WTC11 (cell line): ENCODE measurements around the gene PGF. TPM values are rescaled to one million over a fixed set of nuclear protein-coding genes. Genes with fewer than 3 reads are reported as not detected.

Source experiments
- ATAC-seq: fragments of 200-7000 bp; cut with Tn5 transposase; 2 replicates; pipeline ENCODE4 v1.10.0; 2021; ENCODE audit warnings: mild to moderate bottlenecking, moderate library complexity
- CTCF ChIA-PET: fragments of 300-600 bp; sonication (Branson Sonifier 250); formaldehyde crosslinking; loops from one replicate; lab custom pipeline; 2021; ENCODE audit warnings: antibody characterized with exemption; lab: Charles Lee
- POLR2A ChIA-PET: fragments of 350-600 bp; sonication (Branson Sonifier 250); formaldehyde crosslinking; loops from one replicate; lab custom pipeline; 2021; ENCODE audit warnings: antibody characterized with exemption; lab: Charles Lee
- DNase-seq: peaks from one replicate; pipeline ENCODE4 v3.0.0; 2021; ENCODE audit warnings: low spot score
- H3K27ac Mint-ChIP-seq: 2 replicates; pipeline ENCODE4 v1.8.0; 2021; ENCODE audit warnings: mixed read lengths
- H3K27me3 Mint-ChIP-seq: 2 replicates; pipeline ENCODE4 v1.8.0; 2021; ENCODE audit warnings: low read depth, mild to moderate bottlenecking, moderate library complexity, mixed read lengths
- H3K36me3 Mint-ChIP-seq: 2 replicates; pipeline ENCODE4 v1.8.0; 2021; ENCODE audit warnings: mixed read lengths
- H3K4me1 Mint-ChIP-seq: 2 replicates; pipeline ENCODE4 v1.8.0; 2022; ENCODE audit warnings: mixed read lengths
- H3K4me3 Mint-ChIP-seq: 2 replicates; pipeline ENCODE4 v1.8.0; 2021; ENCODE audit warnings: mild to moderate bottlenecking, moderate library complexity, mixed read lengths
- H3K9me3 Mint-ChIP-seq: 2 replicates; pipeline ENCODE4 v1.8.0; 2021; ENCODE audit warnings: mixed read lengths
- CBFB ChIP-seq: sonication (generic); formaldehyde crosslinking; IDR thresholded peaks from 2 replicates; pipeline ENCODE4 v1.8.1; 2022; ENCODE audit warnings: mild to moderate bottlenecking, low read depth, missing genetic modification reagents
- CTCF ChIP-seq: fragments of 200-600 bp; IDR thresholded peaks from 2 replicates; pipeline ENCODE4 v1.8.0; 2022; ENCODE audit warnings: antibody characterized with exemption
- E2F4 ChIP-seq: sonication (generic); formaldehyde crosslinking; IDR thresholded peaks from 2 replicates; pipeline ENCODE4 v1.8.1; 2022; ENCODE audit warnings: low read depth, mild to moderate bottlenecking, moderate library complexity, missing genetic modification reagents, borderline replicate concordance
- FOXP1 ChIP-seq: sonication (generic); formaldehyde crosslinking; IDR thresholded peaks from 2 replicates; pipeline ENCODE4 v1.8.0; 2022; ENCODE audit warnings: missing genetic modification reagents, mild to moderate bottlenecking, moderate library complexity, borderline replicate concordance
- GRHL2 ChIP-seq: fragments of 250-450 bp; sonication (Bioruptor Pico); IDR thresholded peaks from 2 replicates; pipeline ENCODE4 v1.8.0; 2022; ENCODE audit warnings: mild to moderate bottlenecking, moderate library complexity; ENCODE audit not compliant: insufficient replicate concordance, severe bottlenecking
- IRF1 ChIP-seq: sonication (generic); formaldehyde crosslinking; IDR thresholded peaks from 2 replicates; pipeline ENCODE4 v1.8.0; 2023; ENCODE audit warnings: missing genetic modification reagents
- JAZF1 ChIP-seq: fragments of 250-450 bp; sonication (Bioruptor Pico); IDR thresholded peaks from 2 replicates; pipeline ENCODE4 v1.9.0; 2021; ENCODE audit warnings: moderate library complexity, mild to moderate bottlenecking, inconsistent platforms
- MLX ChIP-seq: sonication (generic); formaldehyde crosslinking; IDR thresholded peaks from 2 replicates; pipeline ENCODE4 v1.8.1; 2023; ENCODE audit warnings: mild to moderate bottlenecking, missing genetic modification reagents, moderate library complexity
- MXD4 ChIP-seq: fragments of 250-450 bp; sonication (Bioruptor Pico); IDR thresholded peaks from 2 replicates; pipeline ENCODE4 v1.8.0; 2021; ENCODE audit warnings: mild to moderate bottlenecking, moderate library complexity, borderline replicate concordance
- STAT6 ChIP-seq: sonication (generic); formaldehyde crosslinking; conservative IDR thresholded peaks from 2 replicates; pipeline ENCODE4 v1.8.1; 2023; ENCODE audit warnings: mild to moderate bottlenecking, low read depth, missing genetic modification reagents, moderate library complexity
- TP53 ChIP-seq: sonication (generic); formaldehyde crosslinking; IDR thresholded peaks from 2 replicates; pipeline ENCODE4 v1.8.1; 2023; ENCODE audit warnings: mild to moderate bottlenecking, missing genetic modification reagents
- ZMAT4 ChIP-seq: fragments of 250-450 bp; sonication (Bioruptor Pico); IDR thresholded peaks from 2 replicates; pipeline ENCODE4 v1.9.0; 2021; ENCODE audit warnings: mild to moderate bottlenecking
- ZNF232 ChIP-seq: sonication (generic); formaldehyde crosslinking; IDR thresholded peaks from 2 replicates; pipeline ENCODE4 v1.8.0; 2022; ENCODE audit warnings: mild to moderate bottlenecking, missing genetic modification reagents
- ZNF281 ChIP-seq: sonication (generic); formaldehyde crosslinking; IDR thresholded peaks from 2 replicates; pipeline ENCODE4 v1.8.0; 2023; ENCODE audit warnings: mild to moderate bottlenecking, missing genetic modification reagents
- ZNF396 ChIP-seq: fragments of 250-450 bp; sonication (Bioruptor Pico); IDR thresholded peaks from 2 replicates; pipeline ENCODE4 v1.8.0; 2021; ENCODE audit warnings: mild to moderate bottlenecking, moderate library complexity, borderline replicate concordance
- ZNF512 ChIP-seq: sonication (generic); formaldehyde crosslinking; IDR thresholded peaks from 2 replicates; pipeline ENCODE4 v1.8.1; 2022; ENCODE audit warnings: missing genetic modification reagents, borderline replicate concordance
- ZNF532 ChIP-seq: fragments of 250-450 bp; sonication (Bioruptor Pico); IDR thresholded peaks from 2 replicates; pipeline ENCODE4 v1.9.0; 2021; ENCODE audit warnings: mild to moderate bottlenecking, borderline replicate concordance
- total RNA-seq: library from RNA; stranded (reverse); gene quantifications from 3 replicates; pipeline ENCODE4 v1.2.3, GENCODE V29; 2021

Gene PGF
- total RNA-seq, 1 experiment from 2014 or later = 6.7 TPM

- no peak overlapping the region for H3K4me3 Mint-ChIP-seq
- TF ChIP-seq ZNF281 (no peak), ZNF512 (CRISPR knock-in tag) (no peak), ZNF532 (CRISPR knock-in tag) (no peak), STAT6 (no peak), TP53 (CRISPR knock-in tag) (no peak), FOXP1 (no peak), GRHL2 (no peak), ZNF232 (CRISPR knock-in tag) (no peak), CBFB (CRISPR knock-in tag) (no peak), JAZF1 (no peak), CTCF (no peak), ZNF396 (CRISPR knock-in tag) (no peak), ZMAT4 (CRISPR knock-in tag) (no peak), MLX (CRISPR knock-in tag) (no peak), E2F4 (CRISPR knock-in tag) (no peak), IRF1 (CRISPR knock-in tag) (no peak), MXD4 (CRISPR knock-in tag) (no peak)
- TF ChIP-seq, all 79 proteins: peak for 0
- DNase-seq = no peak
These were observed 32.7 kb upstream of the PGF start for GRCh38 chr14:74988131-74988530.

More at GRCh38 chr14:74988131-74988530, 32.7 kb upstream of the PGF start:
- no peak for ATAC-seq
- CTCF ChIA-PET = interaction anchor here (0.7 to 2.5 kb wide), 2 partner anchors 8 to 43 kb away, joined by 3 to 9 read pairs; no protein-coding TSS in a partner anchor
- Mint-ChIP-seq H3K27me3 (no peaks in the 10 kb centered on the region), H3K36me3 (no peaks in the 10 kb centered on the region), H3K4me1 (peaks cover 8% of the 10 kb centered on the region), H3K27ac (no peak overlapping the region), H3K9me3 (no peaks in the 10 kb centered on the region)
- POLR2A ChIA-PET = interaction anchor here (0.7 kb wide), 1 partner anchor 12 kb away, joined by 3 read pairs; no protein-coding TSS in a partner anchor
